Measurements from ENCODE around the gene EFCAB7. TPM values are rescaled to one million over a fixed set of nuclear protein-coding genes. Genes with fewer than 3 reads are reported as not detected.

Gene EFCAB7
- total RNA-seq, 1 experiment from 2014 or later: 2.8 TPM

GRCh38 chr1:63532727-63533126, 9.4 kb downstream of the EFCAB7 start:
- H3K27me3 Mint-ChIP-seq (ENCODE audit: low read depth): no peaks in the 10 kb centered on the region
- no peak overlapping the region for H3K4me3 Mint-ChIP-seq
- no peaks in the 10 kb centered on the region for H3K36me3 Mint-ChIP-seq
- DNase-seq (ENCODE audit: low spot score): no peak
- H3K9me3 Mint-ChIP-seq: no peaks in the 10 kb centered on the region
- TF ChIP-seq STAT6 (CRISPR knock-in tag; conservative IDR thresholded peaks at IDR 0.05; ENCODE audit: low read depth) (no peak), SOX15 (CRISPR knock-in tag; IDR thresholded peaks at IDR 0.05) (no peak), ZNF281 (CRISPR knock-in tag; IDR thresholded peaks at IDR 0.05) (no peak), GTF2I (CRISPR knock-in tag; conservative IDR thresholded peaks at IDR 0.05) (no peak), ATF6 (CRISPR knock-in tag; IDR thresholded peaks at IDR 0.05) (no peak), CREM (CRISPR knock-in tag; IDR thresholded peaks at IDR 0.05) (no peak), FOXP4 (CRISPR knock-in tag; IDR thresholded peaks at IDR 0.05) (no peak), ZNF416 (CRISPR knock-in tag; IDR thresholded peaks at IDR 0.05) (no peak), TEAD4 (CRISPR knock-in tag; IDR thresholded peaks at IDR 0.05) (no peak), AFF4 (CRISPR knock-in tag; IDR thresholded peaks at IDR 0.05; ENCODE audit: borderline replicate concordance) (no peak), TCF7 (CRISPR knock-in tag; IDR thresholded peaks at IDR 0.05; ENCODE audit: low read depth) (no peak)
- ChIA-PET POLR2A (interaction anchor here (0.5 kb wide), 1 partner anchor 88 kb away, joined by 3 read pairs; no protein-coding TSS in a partner anchor), CTCF (interaction anchor here (0.6 kb wide), 2 partner anchors 38 to 372 kb away, joined by 3 read pairs; no protein-coding TSS in a partner anchor)
- H3K27ac Mint-ChIP-seq: no peak overlapping the region
- H3K4me1 Mint-ChIP-seq: peaks cover 13% of the 10 kb centered on the region
- no peak for ATAC-seq

- no peak for TF ChIP-seq TEAD1 (CRISPR knock-in tag; IDR thresholded peaks at IDR 0.05)
- no peak for TF ChIP-seq ZNF425 (CRISPR knock-in tag; conservative IDR thresholded peaks at IDR 0.05)
- no peak for TF ChIP-seq PRRX2 (CRISPR knock-in tag; IDR thresholded peaks at IDR 0.05)
- POLR2A ChIA-PET: no interaction called here
- ATAC-seq (no peak), DNase-seq (ENCODE audit: low spot score) (no peak)
- H3K9me3 Mint-ChIP-seq: no peaks in the 10 kb centered on the region
- CTCF ChIA-PET: no interaction called here
- no peaks in the 10 kb centered on the region for H3K27me3 Mint-ChIP-seq (ENCODE audit: low read depth)
- no peak overlapping the region for H3K27ac Mint-ChIP-seq
- no peaks in the 10 kb centered on the region for H3K36me3 Mint-ChIP-seq
- no peak overlapping the region for H3K4me3 Mint-ChIP-seq
- H3K4me1 Mint-ChIP-seq: peaks cover 13% of the 10 kb centered on the region
Measured at GRCh38 chr1:63533931-63534330, 10.6 kb downstream of the EFCAB7 start.
